Activated CD4-positive, alpha-beta T cell treated with anti-CD3 and anti-CD28 coated beads for 24 hours (primary cell): ENCODE data around the gene EMC8.

Experiments
- DNase-seq, 2 donors: peaks; one replicate each; pipeline ENCODE4 v3.0.0-alpha.2; 2020; ENCODE audit warnings: low read depth in 2 of 2

EMC8 gene

GRCh38 chr16:85755929-85756768, 43.2 kb downstream of the EMC8 start:
- DNase-seq = no peak

GRCh38 chr16:85754413-85754812, 44.9 kb downstream of the EMC8 start:
- DNase-seq = no peak

- DNase-seq = no peak
These were observed 45.4 kb downstream of the EMC8 start for GRCh38 chr16:85753976-85754375.

DNA sequence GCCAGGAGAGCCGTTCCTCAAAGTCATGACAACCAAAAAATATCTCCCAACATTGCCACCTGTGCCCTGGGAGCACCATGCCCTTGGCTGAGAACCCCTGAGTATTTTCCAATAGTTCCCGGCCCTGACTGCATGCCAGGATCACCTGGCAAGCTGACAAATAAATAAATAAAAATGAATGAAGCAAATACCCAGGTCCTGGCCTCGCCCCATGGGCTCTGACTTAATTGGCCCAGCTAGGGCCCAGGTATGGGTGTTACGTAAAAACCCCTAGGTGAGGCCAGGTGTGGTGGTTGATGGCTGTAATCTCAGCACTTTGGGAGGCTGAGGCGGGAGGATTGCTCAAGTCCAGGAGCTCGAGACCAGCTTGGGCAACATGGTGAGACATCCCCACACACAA, 45.8 kb downstream of the EMC8 start:
- DNase-seq = no peak

GRCh38 chr16:85752511-85753420, 46.6 kb downstream of the EMC8 start:
- no peak for DNase-seq

GRCh38 chr16:85751698-85752501, 47.4 kb downstream of the EMC8 start:
- no peak for DNase-seq

GRCh38 chr16:85750827-85751697, 48.3 kb downstream of the EMC8 start, which contains the start of gene C16orf74:
Gene C16orf74, minus strand, starts transcription at chr16:85751096. Its CDS starts 15,879 bp downstream, at chr16:85735217.
- no peak for DNase-seq

DNA sequence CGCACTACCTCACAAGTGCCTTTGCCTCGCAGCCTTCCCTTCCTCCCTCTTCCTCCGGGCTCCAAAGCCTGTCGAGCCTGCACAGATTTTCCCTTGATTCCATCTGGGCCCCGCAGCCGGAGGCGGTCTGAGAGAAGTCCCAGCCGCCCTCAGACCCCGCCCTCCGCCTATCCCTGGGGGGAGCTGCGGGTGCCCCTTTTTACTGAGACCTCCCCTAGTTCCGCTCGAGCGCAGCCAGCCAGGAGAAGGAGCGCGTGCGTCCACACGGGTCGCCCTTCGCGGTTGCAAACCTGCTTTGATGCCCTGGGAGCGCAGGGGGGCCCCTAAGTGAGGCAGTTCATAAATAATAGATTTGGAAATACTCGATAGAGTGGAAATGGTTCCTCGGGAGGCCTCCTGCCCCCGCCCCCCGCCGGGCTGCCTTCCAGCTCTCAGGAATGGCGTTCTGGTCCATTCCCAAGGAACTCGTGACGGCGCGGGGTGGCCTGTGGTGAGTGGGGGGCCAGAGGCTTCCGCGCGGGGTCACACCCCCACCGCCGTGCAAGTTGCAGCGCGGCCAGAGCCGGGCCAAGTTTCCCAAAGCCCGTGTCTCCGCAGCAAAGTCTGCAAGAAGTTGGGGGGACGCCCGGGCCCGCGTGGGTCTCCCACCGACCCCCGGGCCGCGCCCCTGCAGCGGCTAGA, 49.1 kb downstream of the EMC8 start:
- DNase-seq = no peak

- DNase-seq = no peak
These were observed 49.6 kb downstream of the EMC8 start for GRCh38 chr16:85749771-85750145.

- DNase-seq = no peak
These were observed 52.7 kb downstream of the EMC8 start for GRCh38 chr16:85746460-85747215.

DNA sequence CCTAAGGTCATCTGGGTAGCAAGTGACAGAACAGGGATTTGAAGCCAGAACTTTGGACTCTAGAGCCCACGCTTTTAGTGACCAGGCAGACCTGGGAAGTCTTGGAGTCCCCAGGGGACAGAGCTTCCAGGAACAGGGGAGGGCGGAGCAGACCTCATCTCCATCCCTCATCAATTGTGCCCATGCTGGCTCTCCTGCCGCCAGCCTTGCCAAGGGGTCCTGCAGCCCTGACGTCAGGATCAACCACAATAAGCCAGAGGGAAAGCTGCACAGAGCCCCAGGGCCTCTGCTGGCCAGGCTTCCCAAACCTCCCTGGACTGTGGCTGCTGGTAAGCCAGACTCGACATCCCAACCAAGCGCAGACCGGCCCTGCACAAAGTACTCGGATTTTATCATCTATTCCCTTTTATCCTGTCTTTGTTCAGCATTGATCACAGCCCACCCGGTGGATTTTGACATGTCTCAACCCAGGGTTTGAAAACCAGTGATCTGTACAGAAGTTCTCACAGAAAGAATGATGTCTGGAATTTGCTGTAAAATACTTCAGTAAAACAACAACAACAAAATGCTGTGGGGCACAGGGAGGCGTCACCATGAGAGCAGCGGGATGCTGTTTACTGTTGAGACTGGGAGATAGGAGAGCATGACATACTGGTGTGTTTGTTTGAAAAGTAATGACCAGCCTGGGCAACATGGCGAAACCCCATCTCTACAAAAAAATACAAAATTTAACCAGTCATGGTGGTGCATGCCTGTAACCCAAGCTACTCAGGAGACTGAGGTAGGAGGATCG, 60.2 kb downstream of the EMC8 start:
- DNase-seq = no peak

- DNase-seq = no peak
These were observed 62.4 kb downstream of the EMC8 start for GRCh38 chr16:85736921-85737320.

DNA sequence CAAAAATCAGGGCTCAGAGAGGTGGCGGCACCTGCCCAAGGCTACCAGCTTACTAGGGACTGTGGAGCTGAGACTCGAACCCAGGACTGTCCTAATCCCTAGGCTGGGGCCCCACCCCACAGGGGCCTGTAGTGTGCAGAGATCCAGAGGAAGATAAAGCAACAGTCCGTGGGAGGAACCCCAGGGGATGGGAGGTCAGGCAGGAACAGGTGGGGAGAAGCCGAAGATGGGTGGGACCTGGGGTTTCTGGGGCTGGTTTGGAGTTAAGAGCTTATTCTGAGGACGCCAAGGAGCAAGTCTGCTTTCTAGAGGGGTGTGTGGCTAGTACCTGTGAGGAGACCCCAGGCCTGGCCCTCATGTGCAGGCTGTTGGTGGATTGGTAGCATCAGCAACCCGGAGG, 63.4 kb downstream of the EMC8 start:
- DNase-seq = no peak

DNA sequence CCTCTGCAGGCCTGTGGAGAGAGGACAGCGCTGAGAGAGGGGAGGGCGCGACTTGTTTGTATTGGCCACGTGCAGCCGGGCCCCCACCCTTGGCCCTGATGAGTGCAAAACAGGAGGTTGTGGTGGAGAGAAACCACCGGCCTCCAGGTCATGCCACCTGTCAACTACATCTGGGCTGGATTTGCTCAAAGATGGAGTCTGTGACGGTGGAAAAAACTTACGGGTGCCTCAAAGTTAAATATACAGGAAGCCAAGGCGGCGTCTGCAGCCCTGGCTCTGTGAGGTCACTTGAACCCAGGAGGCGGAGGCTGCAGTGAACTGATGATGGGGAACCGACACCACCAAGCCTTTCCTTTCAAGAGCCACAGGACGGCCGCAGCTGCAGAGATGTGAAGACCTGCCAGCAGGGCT, 64.1 kb downstream of the EMC8 start:
- DNase-seq = no peak

DNA sequence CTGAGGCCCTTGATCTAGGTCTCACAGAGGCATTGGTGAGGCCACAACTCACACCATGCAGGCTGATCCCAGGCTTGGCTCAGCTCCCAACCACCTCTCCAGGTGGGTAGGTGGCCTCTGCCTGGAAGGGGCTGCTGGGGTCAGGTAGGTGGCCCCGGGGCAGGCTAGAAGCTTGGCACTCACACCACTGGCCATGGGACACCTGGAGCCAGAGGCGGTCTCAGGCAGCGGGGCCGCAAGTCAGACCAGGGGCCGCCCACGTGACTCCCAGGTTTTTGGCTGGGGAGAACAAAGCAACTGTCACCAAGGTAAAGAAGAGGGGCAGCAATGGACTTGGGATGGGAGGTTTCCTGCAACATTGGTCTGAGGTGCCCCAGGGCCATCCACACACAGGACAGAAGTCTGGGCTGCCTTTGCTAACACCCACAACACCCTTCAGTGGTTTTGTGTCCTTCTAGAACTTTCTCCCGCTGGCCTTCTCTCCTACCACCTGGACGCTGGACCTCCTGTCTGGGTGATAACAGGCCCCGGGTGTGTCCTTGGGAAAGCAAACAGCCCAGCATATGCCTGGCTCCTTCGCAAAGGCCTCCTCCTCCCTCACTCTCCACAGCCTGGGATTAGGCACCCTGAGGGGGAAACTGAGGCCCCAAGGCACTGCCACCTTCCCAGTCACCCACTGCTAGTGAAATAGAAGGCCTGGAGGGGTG, 64.9 kb downstream of the EMC8 start:
- no peak for DNase-seq

- no peak for DNase-seq
These were observed 65.5 kb downstream of the EMC8 start for GRCh38 chr16:85733839-85734170.

DNA sequence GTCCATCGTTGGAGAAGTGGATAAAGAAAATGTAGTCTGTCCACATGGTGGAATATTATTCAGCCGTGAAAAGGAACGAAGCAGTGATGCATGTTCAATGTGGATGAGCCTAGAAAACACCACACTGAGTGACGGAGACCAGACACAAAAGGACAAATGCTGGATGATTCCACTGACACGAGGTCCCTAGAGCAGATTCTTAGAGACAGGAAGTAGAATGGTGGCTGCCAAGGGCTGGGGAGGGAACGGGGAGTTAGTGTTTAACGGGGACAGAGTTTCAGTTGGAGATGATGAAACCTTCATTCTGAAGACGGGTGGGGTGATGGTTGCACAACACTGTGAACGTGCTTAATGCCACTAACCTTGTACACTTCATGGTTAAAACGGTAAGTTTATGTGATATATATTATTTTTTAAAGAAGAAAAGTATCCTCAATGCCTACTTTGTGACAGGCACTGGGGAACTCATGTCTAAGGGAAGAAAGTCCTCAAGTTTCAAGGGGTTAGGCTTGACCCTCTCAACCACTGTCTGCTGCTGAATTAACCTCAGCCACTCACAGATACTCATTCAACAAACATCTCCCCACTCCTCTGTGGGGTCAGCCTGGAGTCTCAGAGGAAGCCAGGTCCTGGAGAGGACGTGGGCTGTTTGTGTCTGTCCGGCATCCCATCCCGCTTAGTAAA, 66.0 kb downstream of the EMC8 start:
- DNase-seq = no peak

- no peak for DNase-seq
These were observed 68.2 kb downstream of the EMC8 start for GRCh38 chr16:85731179-85731578.
